ENCODE data around the gene IFT122. TPM values are rescaled to one million over a fixed set of nuclear protein-coding genes. Genes with fewer than 3 reads are reported as not detected.

The IFT122 gene
- total RNA-seq, 2 experiments from 2014 or later: 21.6 to 37.0 TPM

DNA sequence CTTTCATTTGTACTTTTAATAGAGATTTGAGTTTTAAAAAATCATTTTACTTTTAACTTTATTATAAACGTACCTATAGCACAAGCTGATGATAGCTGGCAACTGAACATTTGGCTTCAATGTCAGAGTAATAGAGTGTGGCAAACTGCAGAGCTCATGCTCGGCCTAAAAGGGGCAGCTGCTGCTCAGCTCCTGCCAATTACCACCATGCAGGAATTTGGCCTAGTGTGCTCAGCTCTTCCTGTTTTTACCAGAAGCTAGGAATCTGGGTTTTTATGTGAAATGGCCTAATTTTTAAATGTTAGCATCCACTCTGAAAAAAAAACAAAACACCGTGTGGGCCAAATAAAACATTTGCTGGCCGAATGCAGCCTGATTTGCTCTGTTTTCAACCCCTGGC is 1.8 kb downstream of the IFT122 start:
- Histone ChIP-seq H4K20me1 (ENCODE audit: insufficient read depth, low read length) (no peaks in the 10 kb centered on the region), H3K4me3 (ENCODE audit: low read depth, low read length, poor library complexity, severe bottlenecking) (peak overlapping the region; percentile 88), H3K79me2 (ENCODE audit: insufficient read depth, low read depth, low read length) (peaks cover 47% of the 10 kb centered on the region), H3K9me2 (ENCODE audit: insufficient read depth, low read length) (no peaks in the 10 kb centered on the region), H2AFZ (ENCODE audit: low read length) (peak overlapping the region; percentile 81; the same call in 1 of the 2 replicates), H3K27ac (ENCODE audit: low read depth, low read length, poor library complexity, severe bottlenecking) (peak overlapping the region; percentile 84), H3K9me3 (ENCODE audit: low read length) (no peaks in the 10 kb centered on the region), H3K4me1 (ENCODE audit: insufficient read depth, low read length, poor library complexity, severe bottlenecking) (peaks cover 35% of the 10 kb centered on the region), H3K36me3 (ENCODE audit: insufficient read depth, low read length) (peaks cover 18% of the 10 kb centered on the region), H3K4me2 (ENCODE audit: low read length) (peak overlapping the region; percentile 93)
- BruUV-seq (replicated peaks): no TSS peak
- intact Hi-C loops (cut with micrococcal nuclease; ENCODE audit: unreplicated experiment): loop anchor here (2.0 to 10.0 kb wide), 3 partner anchors 137 to 453 kb away; partner anchors contain the start of gene TMCC1
- no peak for DNase-seq (ENCODE audit: low spot score)
- ChIA-PET POLR2A (interaction anchor here (0.6 to 5.0 kb wide), 7 partner anchors 8 to 450 kb away, joined by 3 to 54 read pairs (median 7); partner anchors contain the start of gene EFCAB12), CTCF (ENCODE audit: unreplicated experiment) (interaction anchor here (1.3 kb wide), 1 partner anchor 117 kb away, joined by 3 read pairs; no protein-coding TSS in a partner anchor)
- TF ChIP-seq, protein P1, sequence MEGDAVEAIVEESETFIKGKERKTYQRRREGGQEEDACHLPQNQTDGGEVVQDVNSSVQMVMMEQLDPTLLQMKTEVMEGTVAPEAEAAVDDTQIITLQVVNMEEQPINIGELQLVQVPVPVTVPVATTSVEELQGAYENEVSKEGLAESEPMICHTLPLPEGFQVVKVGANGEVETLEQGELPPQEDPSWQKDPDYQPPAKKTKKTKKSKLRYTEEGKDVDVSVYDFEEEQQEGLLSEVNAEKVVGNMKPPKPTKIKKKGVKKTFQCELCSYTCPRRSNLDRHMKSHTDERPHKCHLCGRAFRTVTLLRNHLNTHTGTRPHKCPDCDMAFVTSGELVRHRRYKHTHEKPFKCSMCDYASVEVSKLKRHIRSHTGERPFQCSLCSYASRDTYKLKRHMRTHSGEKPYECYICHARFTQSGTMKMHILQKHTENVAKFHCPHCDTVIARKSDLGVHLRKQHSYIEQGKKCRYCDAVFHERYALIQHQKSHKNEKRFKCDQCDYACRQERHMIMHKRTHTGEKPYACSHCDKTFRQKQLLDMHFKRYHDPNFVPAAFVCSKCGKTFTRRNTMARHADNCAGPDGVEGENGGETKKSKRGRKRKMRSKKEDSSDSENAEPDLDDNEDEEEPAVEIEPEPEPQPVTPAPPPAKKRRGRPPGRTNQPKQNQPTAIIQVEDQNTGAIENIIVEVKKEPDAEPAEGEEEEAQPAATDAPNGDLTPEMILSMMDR (conservative IDR thresholded peaks at IDR 0.05; ENCODE audit: low read length): no peak
- no peak for TF ChIP-seq EZH2phosphoT487 (IDR thresholded peaks at IDR 0.05; ENCODE audit: borderline replicate concordance, low read depth, low read length)

DNA sequence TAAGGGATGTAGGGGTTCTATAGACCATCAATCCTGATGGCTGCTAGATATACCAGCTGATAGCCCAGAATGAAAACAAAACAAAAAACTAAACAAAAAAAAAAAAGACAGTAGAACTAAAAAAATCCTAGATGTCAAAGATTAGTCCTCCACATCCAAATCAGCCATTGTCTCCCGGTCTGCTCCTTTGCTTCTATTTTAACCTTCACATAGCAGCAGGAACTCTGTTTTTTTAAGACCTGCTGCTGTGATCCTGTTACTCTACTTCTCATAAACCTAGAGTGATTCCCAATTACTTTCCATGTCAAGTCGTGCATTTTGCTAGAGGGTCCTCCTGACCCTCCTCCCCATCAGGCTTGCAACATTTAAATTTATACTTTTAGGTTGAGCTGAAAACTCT is 2.5 kb downstream of the IFT122 start:
- no peak for DNase-seq (ENCODE audit: low spot score)
- TF ChIP-seq, protein P1 (conservative IDR thresholded peaks at IDR 0.05; ENCODE audit: low read length): no peak
- TF ChIP-seq EZH2phosphoT487 (IDR thresholded peaks at IDR 0.05; ENCODE audit: borderline replicate concordance, low read depth, low read length): no peak
- no peak overlapping the region for H3K4me3 ChIP-seq (ENCODE audit: low read depth, low read length, poor library complexity, severe bottlenecking)
- no peaks in the 10 kb centered on the region for H3K9me3 ChIP-seq (ENCODE audit: low read length)
- H4K20me1 ChIP-seq (ENCODE audit: insufficient read depth, low read length): no peaks in the 10 kb centered on the region
- no peak overlapping the region for H3K27ac ChIP-seq (ENCODE audit: low read depth, low read length, poor library complexity, severe bottlenecking)
- no peaks in the 10 kb centered on the region for H3K9me2 ChIP-seq (ENCODE audit: insufficient read depth, low read length)
- H3K4me1 ChIP-seq (ENCODE audit: insufficient read depth, low read length, poor library complexity, severe bottlenecking): peaks cover 28% of the 10 kb centered on the region
- POLR2A ChIA-PET: interaction anchor here (0.9 to 5.0 kb wide), 4 partner anchors 12 to 445 kb away, joined by 3 to 54 read pairs (median 16); partner anchors contain the start of gene EFCAB12
- H2AFZ ChIP-seq (ENCODE audit: low read length): no peak overlapping the region
- peak overlapping the region; percentile 93 for H3K4me2 ChIP-seq (ENCODE audit: low read length)
- CTCF ChIA-PET (ENCODE audit: unreplicated experiment): no interaction called here
- peaks cover 40% of the 10 kb centered on the region for H3K79me2 ChIP-seq (ENCODE audit: insufficient read depth, low read depth, low read length)
- intact Hi-C loops (cut with micrococcal nuclease; ENCODE audit: unreplicated experiment): loop anchor here (10.0 kb wide), 1 partner anchor 452 kb away; the partner anchor contains the start of gene TMCC1
- BruUV-seq (replicated peaks): no TSS peak
- H3K36me3 ChIP-seq (ENCODE audit: insufficient read depth, low read length): peaks cover 11% of the 10 kb centered on the region

DNA sequence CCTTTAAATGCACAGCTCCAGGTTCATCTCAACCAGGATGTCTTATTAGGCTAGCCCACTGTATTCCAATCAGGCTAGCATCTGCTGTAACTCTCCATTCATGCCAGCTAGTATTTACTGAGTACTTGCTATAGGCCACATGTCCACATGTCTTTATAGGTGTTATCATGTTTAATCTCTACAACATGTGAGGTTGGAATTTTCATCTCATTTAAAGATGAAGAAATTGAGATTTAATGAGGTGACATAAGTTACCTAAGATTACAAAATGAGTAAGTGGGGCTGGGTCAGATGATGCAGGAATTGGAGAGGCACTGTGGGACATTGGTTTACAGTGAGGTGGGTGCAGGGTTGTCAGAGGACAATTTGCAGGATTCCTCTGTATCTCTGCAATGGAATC is 2.9 kb downstream of the IFT122 start:
- H3K27ac ChIP-seq (ENCODE audit: low read depth, low read length, poor library complexity, severe bottlenecking): no peak overlapping the region
- no peaks in the 10 kb centered on the region for H4K20me1 ChIP-seq (ENCODE audit: insufficient read depth, low read length)
- no peak overlapping the region for H3K4me3 ChIP-seq (ENCODE audit: low read depth, low read length, poor library complexity, severe bottlenecking)
- POLR2A ChIA-PET: interaction anchor here (0.9 to 5.0 kb wide), 4 partner anchors 11 to 445 kb away, joined by 3 to 54 read pairs (median 16); partner anchors contain the start of gene EFCAB12
- peaks cover 23% of the 10 kb centered on the region for H3K4me1 ChIP-seq (ENCODE audit: insufficient read depth, low read length, poor library complexity, severe bottlenecking)
- 0 out of 2 replicates have a peak overlapping the region, but pooled peaks have one; percentile 13 for H3K4me2 ChIP-seq (ENCODE audit: low read length)
- no peak for DNase-seq (ENCODE audit: low spot score)
- no peak for TF ChIP-seq EZH2phosphoT487 (IDR thresholded peaks at IDR 0.05; ENCODE audit: borderline replicate concordance, low read depth, low read length)
- TF ChIP-seq, protein P1 (conservative IDR thresholded peaks at IDR 0.05; ENCODE audit: low read length): no peak
- intact Hi-C loops (cut with micrococcal nuclease; ENCODE audit: unreplicated experiment): loop anchor here (10.0 kb wide), 1 partner anchor 452 kb away; the partner anchor contains the start of gene TMCC1
- no peaks in the 10 kb centered on the region for H3K9me2 ChIP-seq (ENCODE audit: insufficient read depth, low read length)
- peaks cover 35% of the 10 kb centered on the region for H3K79me2 ChIP-seq (ENCODE audit: insufficient read depth, low read depth, low read length)
- H3K9me3 ChIP-seq (ENCODE audit: low read length): no peaks in the 10 kb centered on the region
- no peak overlapping the region for H2AFZ ChIP-seq (ENCODE audit: low read length)
- BruUV-seq (replicated peaks): no TSS peak
- CTCF ChIA-PET (ENCODE audit: unreplicated experiment): no interaction called here
- peaks cover 7% of the 10 kb centered on the region for H3K36me3 ChIP-seq (ENCODE audit: insufficient read depth, low read length)
